Measurements from ENCODE around the gene PALMD.

Gene PALMD, protein sequence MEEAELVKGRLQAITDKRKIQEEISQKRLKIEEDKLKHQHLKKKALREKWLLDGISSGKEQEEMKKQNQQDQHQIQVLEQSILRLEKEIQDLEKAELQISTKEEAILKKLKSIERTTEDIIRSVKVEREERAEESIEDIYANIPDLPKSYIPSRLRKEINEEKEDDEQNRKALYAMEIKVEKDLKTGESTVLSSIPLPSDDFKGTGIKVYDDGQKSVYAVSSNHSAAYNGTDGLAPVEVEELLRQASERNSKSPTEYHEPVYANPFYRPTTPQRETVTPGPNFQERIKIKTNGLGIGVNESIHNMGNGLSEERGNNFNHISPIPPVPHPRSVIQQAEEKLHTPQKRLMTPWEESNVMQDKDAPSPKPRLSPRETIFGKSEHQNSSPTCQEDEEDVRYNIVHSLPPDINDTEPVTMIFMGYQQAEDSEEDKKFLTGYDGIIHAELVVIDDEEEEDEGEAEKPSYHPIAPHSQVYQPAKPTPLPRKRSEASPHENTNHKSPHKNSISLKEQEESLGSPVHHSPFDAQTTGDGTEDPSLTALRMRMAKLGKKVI

DNA sequence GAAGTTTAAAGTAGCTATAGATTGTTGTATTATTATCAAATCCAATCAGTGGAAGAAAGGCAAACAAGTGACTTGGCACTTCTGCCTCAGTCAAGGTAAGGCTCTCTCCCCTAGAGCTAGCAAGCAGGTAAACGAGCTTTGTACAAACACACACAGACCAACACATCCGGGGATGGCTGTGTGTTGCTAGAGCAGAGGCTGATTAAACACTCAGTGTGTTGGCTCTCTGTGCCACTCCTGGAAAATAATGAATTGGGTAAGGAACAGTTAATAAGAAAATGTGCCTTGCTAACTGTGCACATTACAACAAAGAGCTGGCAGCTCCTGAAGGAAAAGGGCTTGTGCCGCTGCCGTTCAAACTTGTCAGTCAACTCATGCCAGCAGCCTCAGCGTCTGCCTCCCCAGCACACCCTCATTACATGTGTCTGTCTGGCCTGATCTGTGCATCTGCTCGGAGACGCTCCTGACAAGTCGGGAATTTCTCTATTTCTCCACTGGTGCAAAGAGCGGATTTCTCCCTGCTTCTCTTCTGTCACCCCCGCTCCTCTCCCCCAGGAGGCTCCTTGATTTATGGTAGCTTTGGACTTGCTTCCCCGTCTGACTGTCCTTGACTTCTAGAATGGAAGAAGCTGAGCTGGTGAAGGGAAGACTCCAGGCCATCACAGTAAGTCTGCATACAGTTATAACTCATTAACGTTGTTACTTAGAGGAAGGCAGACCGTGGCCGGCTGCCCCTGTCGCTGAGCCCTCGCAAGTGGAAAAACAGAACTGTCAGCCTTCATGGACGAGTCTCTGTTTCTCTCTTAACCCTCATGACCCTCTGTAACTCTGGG is at the start of gene PALMD:
Gene PALMD, plus strand, starts transcription at position 415 of the 833 bp plus-strand sequence. Its CDS starts 205 bp downstream, at position 620.
- TF ChIP-seq POLR2A (IDR thresholded peaks at IDR 0.05; ENCODE audit: low read length) = no peak
- no peak for TF ChIP-seq GATA1 (IDR thresholded peaks at IDR 0.05; ENCODE audit: low read depth, low read length)
- no peak for DNase-seq

DNA sequence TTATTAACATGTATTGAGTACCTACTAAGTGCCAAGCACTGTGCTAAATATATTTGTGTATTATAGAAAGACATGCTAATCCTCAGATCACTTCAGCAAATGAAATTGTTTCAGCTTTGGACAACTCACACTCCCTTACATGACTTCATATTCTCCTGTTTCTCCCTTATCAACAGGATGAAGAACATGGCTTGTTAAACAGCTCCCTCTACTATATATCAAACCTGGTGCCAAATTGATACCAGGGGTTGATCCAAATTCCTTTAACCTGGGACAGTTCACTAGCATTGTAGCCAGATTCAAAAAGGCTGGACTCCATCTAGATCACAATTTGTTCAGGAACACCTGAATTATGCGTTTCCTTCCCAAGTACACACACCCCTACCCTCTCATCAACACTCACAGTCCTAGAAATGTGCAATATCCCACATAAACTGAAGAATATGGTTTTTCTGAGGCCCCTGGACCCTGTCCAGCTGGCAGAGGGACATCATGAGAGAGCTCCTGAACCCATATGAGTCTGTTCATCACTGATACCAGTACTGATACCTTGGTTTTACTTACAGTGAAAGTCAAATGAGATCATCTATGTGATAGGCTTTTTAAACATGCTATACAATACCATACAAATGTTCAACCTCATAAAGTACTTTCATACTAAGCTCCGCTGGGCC is 47.0 kb upstream of the PALMD start:
- TF ChIP-seq POLR2A (IDR thresholded peaks at IDR 0.05; ENCODE audit: low read length) = no peak
- no peak for TF ChIP-seq GATA1 (IDR thresholded peaks at IDR 0.05; ENCODE audit: low read depth, low read length)
- peak; percentile 14 to 42 for DNase-seq

DNA sequence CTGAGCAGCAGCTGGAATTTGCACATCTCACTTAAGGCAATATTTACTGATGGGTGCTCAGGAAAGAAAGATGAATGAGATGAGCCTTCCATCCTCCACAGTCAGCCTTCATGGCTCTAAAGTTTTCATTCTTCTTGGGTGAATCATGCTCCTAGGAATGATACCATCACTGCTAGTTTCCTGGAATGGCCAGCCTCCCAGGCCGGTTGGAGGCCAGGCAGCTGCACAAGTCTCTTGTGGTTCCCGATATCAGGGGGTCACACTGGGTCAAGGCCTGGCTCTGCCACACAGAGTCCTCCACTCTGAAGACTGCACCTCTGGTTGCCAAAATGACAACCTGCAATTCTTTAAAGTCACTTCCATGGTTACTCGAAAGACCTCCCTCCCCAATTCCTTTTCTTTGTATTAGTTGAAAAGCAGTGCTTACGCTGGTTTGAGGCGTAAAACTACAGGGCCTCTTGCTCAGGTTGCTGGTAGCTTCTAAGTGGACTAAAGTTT is 46.2 kb upstream of the PALMD start:
- TF ChIP-seq GATA1 (IDR thresholded peaks at IDR 0.05; ENCODE audit: low read depth, low read length) = no peak
- no peak for TF ChIP-seq POLR2A (IDR thresholded peaks at IDR 0.05; ENCODE audit: low read length)
- peak; percentile 23 to 53 for DNase-seq

DNA sequence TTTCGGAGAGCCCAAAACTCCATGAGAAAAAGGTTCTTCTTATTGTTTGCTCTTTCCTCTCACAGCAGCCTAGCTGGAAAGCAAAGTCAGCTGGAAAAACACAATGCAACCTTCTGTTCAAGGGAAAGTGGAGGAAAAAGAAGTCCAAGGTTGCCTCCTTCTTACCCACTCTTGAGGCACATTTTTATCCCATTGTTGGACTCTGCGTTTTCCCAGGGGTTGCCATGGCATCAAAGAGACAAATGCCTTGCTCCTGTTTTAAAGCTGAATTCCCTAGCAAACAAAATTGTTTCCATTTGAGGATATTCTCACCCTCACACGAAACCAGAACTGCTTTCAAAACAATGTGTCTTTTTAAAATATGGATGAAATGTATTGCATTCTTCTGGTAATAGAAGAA is 45.1 kb upstream of the PALMD start:
- TF ChIP-seq POLR2A (IDR thresholded peaks at IDR 0.05; ENCODE audit: low read length) (no peak), GATA1 (IDR thresholded peaks at IDR 0.05; ENCODE audit: low read depth, low read length) (no peak)
- no peak for DNase-seq

DNA sequence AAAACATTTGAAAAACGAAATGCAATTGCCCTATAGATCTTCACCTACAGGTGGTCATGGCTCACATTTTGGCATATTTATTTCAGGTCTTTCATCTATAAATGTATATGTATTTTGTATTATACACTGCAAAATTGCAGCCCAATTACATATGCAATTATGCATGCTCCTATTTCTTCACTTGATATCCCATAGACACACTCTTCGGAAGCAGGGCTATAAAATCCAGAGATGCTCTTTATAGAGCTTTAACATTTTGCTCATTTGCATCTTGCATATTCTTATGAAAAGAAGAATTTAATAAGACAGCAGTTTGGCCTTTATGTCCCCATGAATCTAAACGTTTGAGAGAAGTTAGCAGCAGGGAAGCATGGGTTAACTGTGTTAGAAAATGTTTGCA is 44.7 kb upstream of the PALMD start:
- TF ChIP-seq GATA1 (IDR thresholded peaks at IDR 0.05; ENCODE audit: low read depth, low read length) (no peak), POLR2A (IDR thresholded peaks at IDR 0.05; ENCODE audit: low read length) (no peak)
- no peak for DNase-seq

DNA sequence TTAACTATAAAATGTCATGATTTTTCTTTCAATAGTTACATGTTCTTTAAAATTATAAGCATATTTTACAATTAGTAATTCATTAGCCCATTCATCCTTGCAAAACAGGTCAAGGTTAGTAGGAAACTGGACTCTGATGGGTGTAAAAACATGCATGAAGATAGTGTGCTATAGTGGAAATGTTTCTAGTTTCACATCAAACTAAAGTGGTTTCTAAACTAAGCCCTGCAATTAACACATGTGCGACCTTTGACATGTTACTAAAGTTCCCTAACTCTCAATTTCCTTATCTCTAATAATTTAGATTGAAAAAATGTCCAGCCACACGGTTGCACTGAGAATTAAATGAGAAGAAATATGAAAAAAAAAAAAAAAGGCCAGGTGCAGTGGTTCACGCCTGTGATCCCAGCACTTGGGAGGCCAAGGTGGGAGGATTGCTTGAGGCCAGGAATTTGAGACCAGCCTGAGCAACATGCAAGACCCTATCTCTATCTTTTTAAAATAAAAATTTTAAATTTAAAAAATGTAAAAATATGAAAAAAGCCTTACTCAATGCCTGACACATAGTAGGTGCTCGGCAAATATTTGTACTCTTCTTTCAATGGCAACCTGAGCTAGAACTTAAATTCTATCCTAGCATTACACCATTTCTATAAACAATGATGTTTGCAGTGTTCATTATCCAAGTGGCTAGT is 44.1 kb upstream of the PALMD start:
- DNase-seq = no peak
- TF ChIP-seq GATA1 (IDR thresholded peaks at IDR 0.05; ENCODE audit: low read depth, low read length) (no peak), POLR2A (IDR thresholded peaks at IDR 0.05; ENCODE audit: low read length) (no peak)

DNA sequence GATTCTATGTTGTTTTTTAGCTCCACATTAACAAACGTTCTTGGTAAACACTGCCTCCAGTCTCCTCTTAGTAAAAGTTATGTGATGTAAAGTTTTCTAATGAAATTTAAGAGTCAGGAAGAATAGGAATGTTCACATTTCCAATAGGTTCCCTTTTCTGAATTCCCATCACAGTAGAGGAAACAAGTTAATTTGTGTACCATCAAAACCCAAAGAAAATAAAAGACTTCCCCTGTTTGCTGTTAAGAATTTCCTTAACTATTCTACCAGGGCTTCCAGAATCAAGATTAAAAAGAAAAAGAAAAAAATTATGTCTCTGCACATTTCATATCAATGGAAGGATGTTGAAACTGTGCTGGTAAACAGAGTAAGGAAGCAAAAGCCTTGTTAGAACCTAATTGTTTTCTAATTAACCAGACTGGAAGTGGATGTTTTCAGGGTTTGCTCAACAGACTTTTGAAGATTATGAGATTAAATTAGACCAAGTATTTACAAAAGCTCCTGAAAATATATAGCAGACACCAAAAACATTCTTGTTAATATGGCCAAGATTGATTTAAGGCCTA is 43.4 kb upstream of the PALMD start:
- no peak for TF ChIP-seq POLR2A (IDR thresholded peaks at IDR 0.05; ENCODE audit: low read length)
- TF ChIP-seq GATA1 (IDR thresholded peaks at IDR 0.05; ENCODE audit: low read depth, low read length) = no peak
- DNase-seq = no peak

DNA sequence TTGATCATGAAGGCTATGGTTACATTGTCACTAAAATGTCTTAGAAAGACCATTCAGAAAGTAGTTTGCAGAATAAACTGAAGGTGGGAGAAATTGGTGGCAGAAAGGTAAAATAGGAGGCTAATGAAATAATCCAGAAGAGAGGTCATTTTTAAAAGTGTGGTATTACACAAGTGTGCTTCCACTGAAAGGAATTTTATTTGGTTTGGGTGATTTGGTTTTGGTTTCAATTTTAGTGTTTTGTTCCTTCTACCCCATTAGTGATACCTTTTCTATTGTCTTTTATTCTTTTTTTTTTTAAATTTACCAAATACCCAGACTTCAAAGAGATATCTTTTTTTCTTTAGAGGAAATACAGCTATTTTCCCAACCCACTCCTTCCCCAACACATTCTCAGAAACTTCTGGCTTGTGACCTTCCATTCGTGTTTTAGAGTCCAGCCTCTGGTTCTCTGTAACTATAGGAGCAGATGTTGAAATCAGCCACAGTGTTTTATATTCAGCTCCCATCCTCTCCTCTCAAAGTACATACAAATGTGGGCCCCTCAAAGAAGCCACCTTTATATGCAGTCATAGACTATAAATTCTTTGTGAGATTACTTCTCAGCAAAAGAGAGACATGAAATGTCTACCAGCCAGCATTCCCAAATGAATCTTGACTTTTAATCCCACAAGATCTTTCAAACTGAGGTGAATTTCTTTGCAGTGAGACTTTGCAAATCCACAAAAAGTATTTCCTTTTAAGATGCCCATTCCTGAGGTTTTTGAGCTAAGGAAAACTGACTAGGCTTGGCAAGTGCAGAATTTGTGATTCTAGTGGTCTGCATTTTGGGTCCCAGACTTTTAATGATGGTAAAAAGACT is 42.0 kb upstream of the PALMD start:
- TF ChIP-seq GATA1 (IDR thresholded peaks at IDR 0.05; ENCODE audit: low read depth, low read length) = no peak
- no peak for TF ChIP-seq POLR2A (IDR thresholded peaks at IDR 0.05; ENCODE audit: low read length)
- no peak for DNase-seq

DNA sequence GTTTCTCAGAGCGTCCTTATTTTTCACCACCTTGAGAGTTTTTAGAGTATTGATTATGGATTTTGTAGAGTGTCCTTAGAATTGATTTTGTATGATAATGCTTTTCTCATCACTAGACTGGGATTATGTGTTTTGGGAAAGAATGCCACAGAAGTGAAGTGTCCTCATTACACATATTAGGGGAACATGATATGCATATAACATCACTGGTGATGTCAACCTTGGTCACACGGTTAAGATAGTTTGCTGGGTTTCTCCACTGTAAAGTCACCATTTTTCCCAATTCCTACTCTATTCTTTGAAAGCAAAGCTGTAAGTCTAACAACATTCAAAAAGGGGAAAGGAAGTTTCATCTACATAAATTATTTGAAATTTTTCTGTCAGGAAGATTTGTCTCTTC is 39.6 kb upstream of the PALMD start:
- TF ChIP-seq POLR2A (IDR thresholded peaks at IDR 0.05; ENCODE audit: low read length) = no peak
- no peak for DNase-seq

DNA sequence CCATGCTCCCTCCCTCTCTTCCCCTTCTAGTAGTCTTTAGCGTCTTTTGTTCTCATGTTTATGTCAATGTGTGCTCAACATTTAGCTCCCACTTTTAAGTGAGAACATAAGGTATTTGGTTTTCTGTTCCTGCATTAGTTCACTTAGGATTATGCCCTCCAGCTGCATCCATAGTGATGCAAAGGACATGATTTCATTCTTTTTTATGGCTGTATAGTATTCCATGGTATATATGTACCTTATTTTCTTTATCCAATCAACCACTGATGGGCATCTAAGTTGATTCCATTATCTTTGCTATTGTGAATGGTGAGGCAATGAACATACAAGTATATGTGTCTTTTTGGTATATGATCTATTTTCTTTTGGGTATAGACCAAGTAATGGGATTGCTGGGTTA is 38.3 kb upstream of the PALMD start:
- TF ChIP-seq POLR2A (IDR thresholded peaks at IDR 0.05; ENCODE audit: low read length) (no peak), GATA1 (IDR thresholded peaks at IDR 0.05; ENCODE audit: low read depth, low read length) (no peak)
- no peak for DNase-seq

DNA sequence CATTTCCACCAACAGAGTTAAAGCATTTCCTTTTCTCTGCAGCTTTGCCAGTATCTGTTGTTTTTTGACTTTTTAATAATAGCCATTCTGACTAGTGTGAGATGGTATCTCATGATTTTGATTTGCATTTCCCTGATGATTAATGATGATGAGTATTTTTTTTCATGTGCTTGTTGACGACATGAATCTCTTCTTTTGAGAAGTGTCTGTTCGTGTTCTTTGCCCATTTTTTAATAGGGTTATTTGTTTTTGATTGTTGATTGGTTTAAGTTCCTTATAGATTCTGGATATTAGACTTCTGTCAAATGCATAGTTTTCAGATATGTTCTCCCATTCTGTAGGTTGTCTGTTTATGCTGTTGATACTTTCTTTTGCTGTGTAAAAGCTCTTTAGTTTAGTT is 37.9 kb upstream of the PALMD start:
- DNase-seq = no peak

DNA sequence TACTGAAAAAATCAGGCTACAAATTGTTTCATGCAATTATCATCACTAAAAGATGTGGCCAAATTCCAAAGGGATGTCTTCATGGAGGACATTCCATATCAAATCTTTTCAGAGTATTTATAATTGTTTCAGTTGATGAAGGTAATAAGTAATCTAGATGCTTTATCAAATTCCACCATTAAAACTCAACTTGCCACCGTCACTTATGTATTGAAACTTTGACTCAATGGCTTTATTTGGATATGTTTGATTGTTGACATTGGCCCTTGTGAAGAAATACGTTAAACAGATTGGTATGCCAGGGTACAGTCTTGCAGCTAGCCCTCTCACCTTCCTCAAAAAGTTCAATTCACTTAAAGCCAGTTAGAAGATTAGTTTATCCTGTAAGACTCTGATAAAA is 32.2 kb upstream of the PALMD start:
- TF ChIP-seq POLR2A (IDR thresholded peaks at IDR 0.05; ENCODE audit: low read length) (no peak), GATA1 (IDR thresholded peaks at IDR 0.05; ENCODE audit: low read depth, low read length) (no peak)
- no peak for DNase-seq

More for the DNA sequence above, 37.9 kb upstream of the PALMD start:
- TF ChIP-seq POLR2A (IDR thresholded peaks at IDR 0.05; ENCODE audit: low read length) (no peak), GATA1 (IDR thresholded peaks at IDR 0.05; ENCODE audit: low read depth, low read length) (no peak)

Data from erythroblast (primary cell).